BJ (cell line): ENCODE data around the gene KLHL22. TPM values are rescaled to one million over a fixed set of nuclear protein-coding genes. Genes with fewer than 3 reads are reported as not detected.

Experiments used
- CTCF ChIA-PET: fragments of 350-600 bp; formaldehyde crosslinking; extraction: SDS; loops from one replicate; lab custom pipeline; 2021; ENCODE audit warnings: antibody characterized with exemption, inconsistent platforms; lab: Yijun Ruan, JAX
- POLR2A ChIA-PET: fragments of 300-600 bp; sonication (Branson Sonifier 250); formaldehyde crosslinking; extraction: SDS; loops from one replicate; lab custom pipeline; 2021; ENCODE audit warnings: antibody characterized with exemption; lab: Charles Lee
- DNase-seq: peaks from one replicate; pipeline ENCODE4 v3.0.0-alpha.2; 2011; ENCODE audit warnings: low read depth
- H3K27me3 ChIP-seq: 2 replicates; pipeline ENCODE4 v1.6.0; 2011; ENCODE audit warnings: low read length; ENCODE audit not compliant: control insufficient read depth, insufficient read depth
- H3K36me3 ChIP-seq: 2 replicates; pipeline ENCODE4 v1.5.1; 2011; ENCODE audit warnings: low read length; ENCODE audit not compliant: control insufficient read depth, insufficient read depth
- H3K4me3 ChIP-seq: 2 replicates; pipeline ENCODE4 v1.5.1; 2011; ENCODE audit warnings: low read depth, mild to moderate bottlenecking, control low read depth, low read length
- polyA plus RNA-seq: library from polyadenylated mRNA; depleted of rRNA; stranded (reverse); fragments of >200 nt; gene quantifications from 2 replicates; pipeline ENCODE4 v1.2.3, GENCODE V29; 2011
- TF ChIP-seq, protein P1 (sequence below): IDR thresholded peaks from 2 replicates; pipeline ENCODE4 v1.5.1; 2011; ENCODE audit warnings: low read depth, mild to moderate bottlenecking, control low read depth, inconsistent platforms, low read length, moderate library complexity; ENCODE audit not compliant: insufficient read depth

KLHL22 gene
- polyA plus RNA-seq, 1 experiment: 34.0 TPM

DNA sequence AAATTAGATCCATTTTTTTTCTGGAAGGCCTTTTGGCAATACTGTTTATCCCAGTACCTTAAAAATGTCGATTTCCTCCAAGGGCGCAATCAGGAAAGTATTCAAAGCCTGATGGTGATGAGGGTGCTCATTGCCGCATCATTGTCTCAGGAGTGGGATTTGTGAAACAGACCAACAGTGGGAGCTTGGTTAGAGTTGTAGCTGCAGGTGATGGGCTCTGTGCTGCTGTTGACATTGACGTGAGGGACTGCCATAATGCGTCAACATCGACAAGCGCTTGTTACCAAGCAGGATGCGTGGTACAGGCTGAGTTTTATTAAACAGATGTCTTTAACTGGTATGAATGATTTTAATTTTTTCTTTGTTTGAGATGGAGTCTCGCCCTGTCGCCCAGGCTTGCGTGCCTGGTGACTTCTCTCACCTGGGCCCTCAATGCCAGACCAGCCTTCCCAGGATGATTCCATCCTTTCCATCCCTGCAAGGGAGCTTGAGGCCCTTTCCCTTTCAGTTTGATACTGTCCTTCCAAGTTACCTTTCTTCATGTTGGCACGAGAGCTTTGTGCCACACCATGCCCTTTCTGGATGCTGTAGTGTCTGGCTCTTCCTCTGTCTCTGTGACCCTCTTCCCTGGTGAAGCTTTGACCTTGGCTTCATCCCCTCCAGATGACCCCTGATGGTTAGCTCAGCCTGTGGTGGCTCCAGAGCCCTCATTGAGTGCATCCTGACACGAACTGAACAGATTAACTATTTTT lies 22.4 kb upstream of the KLHL22 start:
- CTCF ChIA-PET: interaction anchor here (0.6 to 1.9 kb wide), 4 partner anchors 20 to 51 kb away, joined by 3 to 5 read pairs (median 4); no protein-coding TSS in a partner anchor

DNA sequence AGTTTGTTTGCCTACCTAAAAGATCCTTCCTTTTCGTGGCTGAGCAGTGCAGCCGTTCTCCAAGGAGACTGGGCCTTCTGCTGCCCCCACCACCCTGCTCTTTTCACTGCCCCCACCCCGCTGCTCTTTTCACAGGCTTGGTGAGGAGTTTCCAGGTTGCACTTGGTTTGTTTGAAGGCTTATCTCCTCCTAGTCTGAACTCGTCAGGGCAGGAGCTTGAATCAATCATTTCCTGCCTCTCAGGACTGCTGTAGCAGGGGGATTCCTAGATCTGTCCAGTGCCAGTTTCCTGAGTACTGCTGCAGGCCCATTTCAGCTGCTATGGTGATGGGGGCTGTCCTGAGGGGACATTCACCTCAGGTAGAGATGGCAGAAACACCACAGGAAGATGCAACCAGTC lies 21.8 kb upstream of the KLHL22 start:
- TF ChIP-seq, protein P1, sequence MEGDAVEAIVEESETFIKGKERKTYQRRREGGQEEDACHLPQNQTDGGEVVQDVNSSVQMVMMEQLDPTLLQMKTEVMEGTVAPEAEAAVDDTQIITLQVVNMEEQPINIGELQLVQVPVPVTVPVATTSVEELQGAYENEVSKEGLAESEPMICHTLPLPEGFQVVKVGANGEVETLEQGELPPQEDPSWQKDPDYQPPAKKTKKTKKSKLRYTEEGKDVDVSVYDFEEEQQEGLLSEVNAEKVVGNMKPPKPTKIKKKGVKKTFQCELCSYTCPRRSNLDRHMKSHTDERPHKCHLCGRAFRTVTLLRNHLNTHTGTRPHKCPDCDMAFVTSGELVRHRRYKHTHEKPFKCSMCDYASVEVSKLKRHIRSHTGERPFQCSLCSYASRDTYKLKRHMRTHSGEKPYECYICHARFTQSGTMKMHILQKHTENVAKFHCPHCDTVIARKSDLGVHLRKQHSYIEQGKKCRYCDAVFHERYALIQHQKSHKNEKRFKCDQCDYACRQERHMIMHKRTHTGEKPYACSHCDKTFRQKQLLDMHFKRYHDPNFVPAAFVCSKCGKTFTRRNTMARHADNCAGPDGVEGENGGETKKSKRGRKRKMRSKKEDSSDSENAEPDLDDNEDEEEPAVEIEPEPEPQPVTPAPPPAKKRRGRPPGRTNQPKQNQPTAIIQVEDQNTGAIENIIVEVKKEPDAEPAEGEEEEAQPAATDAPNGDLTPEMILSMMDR: no peak
- DNase-seq: no peak
- ChIA-PET POLR2A (no interaction called here), CTCF (interaction anchor here (0.7 to 1.9 kb wide), 2 partner anchors 10 to 47 kb away, joined by 3 to 5 read pairs; no protein-coding TSS in a partner anchor)
- H3K36me3 ChIP-seq: peaks cover 10% of the 10 kb centered on the region
- no peak overlapping the region for H3K4me3 ChIP-seq
- H3K27me3 ChIP-seq: no peaks in the 10 kb centered on the region

More for the DNA sequence above, 22.4 kb upstream of the KLHL22 start:
- Histone ChIP-seq H3K36me3 (peaks cover 10% of the 10 kb centered on the region), H3K27me3 (no peaks in the 10 kb centered on the region), H3K4me3 (no peak overlapping the region)
- TF ChIP-seq, protein P1: no peak
- POLR2A ChIA-PET: no interaction called here
- DNase-seq: no peak

DNA sequence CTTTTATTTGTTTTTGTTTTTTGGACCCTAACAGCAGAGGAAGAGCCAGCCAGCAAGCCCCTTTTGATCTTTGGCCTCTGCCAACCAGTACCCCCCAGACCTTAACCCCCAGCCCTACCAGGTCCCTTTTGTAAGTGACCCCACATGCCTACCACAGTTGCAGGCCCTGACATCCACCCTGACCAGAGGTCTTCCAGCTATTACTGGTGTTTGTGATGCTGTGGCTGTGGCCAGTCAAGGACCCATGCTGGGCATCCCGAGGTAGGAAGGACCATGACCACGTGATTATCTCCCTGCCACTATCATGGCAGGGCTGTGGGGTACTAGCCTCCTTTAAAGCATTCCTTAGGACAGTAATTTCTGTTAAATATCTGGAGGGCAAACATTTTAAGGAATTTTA lies 20.8 kb upstream of the KLHL22 start:
- ChIA-PET CTCF (interaction anchor here (0.7 kb wide), 1 partner anchor 8 kb away, joined by 3 read pairs; no protein-coding TSS in a partner anchor), POLR2A (no interaction called here)
- DNase-seq: no peak
- Histone ChIP-seq H3K27me3 (no peaks in the 10 kb centered on the region), H3K4me3 (no peak overlapping the region), H3K36me3 (peaks cover 10% of the 10 kb centered on the region)
- TF ChIP-seq, protein P1: no peak

DNA sequence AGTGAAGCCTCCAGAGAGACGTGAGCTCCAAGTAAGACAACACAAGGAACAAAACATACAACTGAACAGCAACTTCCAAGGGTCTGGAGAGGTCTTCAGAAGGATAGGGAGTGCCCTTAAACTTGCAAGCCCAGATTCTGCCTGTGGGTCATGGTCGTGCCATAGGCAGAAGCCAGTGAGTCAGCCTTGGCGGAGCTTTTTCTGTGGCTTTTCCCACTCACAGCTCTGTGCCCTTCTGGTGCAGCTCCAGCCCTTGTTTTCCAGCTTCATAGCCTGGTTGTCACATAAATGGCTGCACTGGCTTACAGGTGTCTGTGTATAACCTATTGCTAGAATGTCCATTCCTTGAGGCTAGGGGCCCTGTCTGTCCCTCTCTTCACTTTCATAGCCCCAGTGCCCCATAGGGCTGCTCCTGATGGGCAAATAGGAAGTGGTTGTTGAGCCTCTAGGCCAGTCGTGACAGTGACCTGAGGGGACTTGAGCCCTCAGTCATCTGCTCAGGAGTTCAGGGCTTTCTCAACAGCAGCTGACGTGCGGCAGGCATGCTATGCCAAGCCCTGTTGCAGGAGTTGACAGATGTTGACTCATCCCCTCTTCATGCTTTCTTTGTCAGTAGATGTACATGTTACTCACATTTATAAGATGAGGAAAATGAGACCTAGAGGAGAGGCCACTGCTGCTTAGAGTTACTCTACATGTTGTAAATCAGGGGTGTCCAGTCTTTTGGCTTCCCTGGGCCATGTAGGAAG lies 19.2 kb upstream of the KLHL22 start:
- Histone ChIP-seq H3K4me3 (no peak overlapping the region), H3K36me3 (peaks cover 7% of the 10 kb centered on the region), H3K27me3 (no peaks in the 10 kb centered on the region)
- peak; percentile 75 for DNase-seq
- TF ChIP-seq, protein P1: no peak
- CTCF ChIA-PET: interaction anchor here (0.7 to 3.1 kb wide), 3 partner anchors 12 to 96 kb away, joined by 3 to 22 read pairs (median 3); no protein-coding TSS in a partner anchor
- POLR2A ChIA-PET: no interaction called here
